ENCODE measurements around the gene PIK3R5. TPM values are rescaled to one million over a fixed set of nuclear protein-coding genes. Genes with fewer than 3 reads are reported as not detected.

The PIK3R5 gene
- total and polyA plus RNA-seq, 12 donors = 0.66 to 10.1 (median 2.2) TPM

DNA sequence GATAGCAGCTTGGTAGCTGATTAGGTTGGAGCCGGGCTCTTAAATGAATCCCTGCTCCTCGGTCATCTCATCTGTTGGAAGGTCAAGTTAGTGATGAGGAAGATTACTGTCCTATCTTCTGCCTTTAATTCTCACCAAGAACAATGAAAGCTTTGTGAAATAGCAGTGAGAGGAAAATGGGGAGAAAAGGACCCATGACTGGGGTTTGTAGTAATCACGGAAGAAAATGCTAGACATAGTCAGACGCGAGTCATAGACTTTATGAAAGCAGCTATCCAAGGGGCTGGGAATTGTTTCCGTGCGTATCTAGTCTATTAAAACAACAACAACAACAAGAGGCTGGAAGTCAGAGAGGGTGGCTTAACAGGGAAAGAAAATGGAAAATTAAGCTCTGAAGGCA lies 18.3 kb downstream of the PIK3R5 start:
- Histone ChIP-seq H3K27ac (no peak overlapping the region), H3K4me1 (peaks cover 0 to 58% (median 0%) of the 10 kb centered on the region in 9 donors), H3K4me3 (no peak overlapping the region), H3K27me3 (peaks cover 0 to 27% (median 6%) of the 10 kb centered on the region in 7 donors), H3K9me3 (peaks cover 0 to 12% (median 0%) of the 10 kb centered on the region in 11 donors), H3K36me3 (peaks cover 0 to 10% (median 0%) of the 10 kb centered on the region in 9 donors)
- DNase-seq (no peak), ATAC-seq (no peak)
- intact Hi-C loops (cut with DNase I) = no loop called here
- TF ChIP-seq CTCF (IDR thresholded peaks at IDR 0.05) = no peak
- 83 to 86% methylated on average over 7 of the region's 7 CpGs for WGBS, 2 donors

DNA sequence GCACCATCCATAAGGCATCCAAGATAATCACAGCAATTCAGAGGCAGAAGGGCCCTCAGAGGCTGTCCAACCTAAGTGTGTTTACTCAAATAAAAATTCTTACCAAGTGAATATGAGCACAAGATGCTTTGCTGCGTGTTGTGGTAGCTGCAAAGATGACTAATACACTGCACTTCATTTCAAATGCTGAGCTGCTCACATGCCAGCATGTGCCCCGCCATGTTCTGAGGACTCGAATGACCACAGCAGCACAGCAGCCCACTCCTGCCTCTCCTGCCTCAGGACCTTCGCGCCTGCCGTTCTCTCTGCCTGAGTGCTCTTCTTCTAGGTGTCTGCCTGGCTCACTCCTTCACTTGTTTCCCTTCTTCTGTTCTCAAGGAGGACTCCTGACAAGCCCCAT lies 19.0 kb downstream of the PIK3R5 start:
- intact Hi-C loops (cut with DNase I) = no loop called here
- H3K4me3 ChIP-seq = no peak overlapping the region
- H3K36me3 ChIP-seq = peaks cover 0 to 10% (median 0%) of the 10 kb centered on the region in 9 donors
- peaks cover 0 to 58% (median 0%) of the 10 kb centered on the region in 9 donors for H3K4me1 ChIP-seq
- H3K9me3 ChIP-seq = peaks cover 0 to 7% (median 0%) of the 10 kb centered on the region in 11 donors
- TF ChIP-seq CTCF (IDR thresholded peaks at IDR 0.05) = no peak
- DNase-seq (no peak), ATAC-seq (no peak)
- H3K27me3 ChIP-seq = peaks cover 0 to 33% (median 9%) of the 10 kb centered on the region in 7 donors
- 90 to 96% methylated on average over 6 of the region's 6 CpGs for WGBS, 2 donors
- H3K27ac ChIP-seq = no peak overlapping the region

- H3K27ac ChIP-seq = no peak overlapping the region
- H3K9me3 ChIP-seq = peaks cover 0 to 7% (median 0%) of the 10 kb centered on the region in 11 donors
- peaks cover 0 to 37% (median 13%) of the 10 kb centered on the region in 7 donors for H3K27me3 ChIP-seq
- no peak overlapping the region for H3K4me3 ChIP-seq
- ATAC-seq (no peak), DNase-seq (no peak)
- TF ChIP-seq CTCF (IDR thresholded peaks at IDR 0.05) = no peak
- intact Hi-C loops (cut with DNase I) = no loop called here
- H3K36me3 ChIP-seq = peaks cover 0 to 10% (median 0%) of the 10 kb centered on the region in 9 donors
- WGBS, 2 donors = 82% methylated on average over 8 of the region's 8 CpGs
- H3K4me1 ChIP-seq = peaks cover 0 to 58% (median 0%) of the 10 kb centered on the region in 9 donors
Measured at GRCh38 chr17:8946071-8946470, 19.4 kb downstream of the PIK3R5 start.

DNA sequence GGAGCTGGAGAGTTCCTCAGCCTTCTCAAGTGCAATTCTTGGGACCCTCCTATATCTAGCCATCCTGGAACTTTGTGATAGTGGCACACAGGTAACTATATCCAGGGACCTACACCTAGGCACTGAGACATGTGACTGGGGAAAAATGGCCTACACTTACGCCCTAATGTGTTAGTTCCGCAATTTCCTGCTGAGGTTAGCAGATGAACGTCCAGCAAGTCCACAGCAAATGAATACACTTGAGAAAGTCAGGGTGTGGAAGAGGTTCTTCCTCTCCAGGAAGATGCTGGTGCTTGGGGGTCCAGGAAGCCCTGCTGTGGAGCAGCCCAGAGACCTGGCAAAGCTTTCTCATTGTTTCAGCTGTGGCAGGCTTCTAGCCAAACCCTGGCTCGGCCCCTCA lies 20.8 kb downstream of the PIK3R5 start:
- Histone ChIP-seq H3K36me3 (peaks cover 0 to 10% (median 0%) of the 10 kb centered on the region in 9 donors), H3K27ac (peak overlapping the region in 1 of 10 donors; percentile 81), H3K27me3 (peaks cover 0 to 50% (median 27%) of the 10 kb centered on the region in 7 donors), H3K9me3 (peaks cover 0 to 7% (median 0%) of the 10 kb centered on the region in 11 donors), H3K4me1 (peaks cover 0 to 65% (median 0%) of the 10 kb centered on the region in 9 donors), H3K4me3 (no peak overlapping the region)
- WGBS, 2 donors = 71 to 77% methylated on average over 4 of the region's 4 CpGs
- DNase-seq = no peak
- ATAC-seq = peak in 2 of 8 donors; percentile 16 to 36
- no peak for TF ChIP-seq CTCF (IDR thresholded peaks at IDR 0.05)
- intact Hi-C loops (cut with DNase I) = no loop called here
